GDM1 (cell line): Measurements from ENCODE around the gene ATP6V1F.

ENCODE experiments used
- DNase-seq: peaks from one replicate; lab custom pipeline; 2025; lab: John Stamatoyannopoulos, UW

Gene ATP6V1F

GRCh38 chr7:128848289-128849155 lies 14.1 kb upstream of the ATP6V1F start:
- no peak for DNase-seq

GRCh38 chr7:128849156-128849515 lies 13.5 kb upstream of the ATP6V1F start:
- no peak for DNase-seq

GRCh38 chr7:128849804-128850490 lies 12.7 kb upstream of the ATP6V1F start:
- DNase-seq, result no peak

GRCh38 chr7:128852537-128853254 lies 10.0 kb upstream of the ATP6V1F start:
- no peak for DNase-seq

GRCh38 chr7:128853799-128854198 lies 8.9 kb upstream of the ATP6V1F start:
- DNase-seq, result no peak

- no peak for DNase-seq
Measured at GRCh38 chr7:128854396-128854795, 8.3 kb upstream of the ATP6V1F start.

- DNase-seq, result no peak
Measured at GRCh38 chr7:128855559-128855958, 7.1 kb upstream of the ATP6V1F start.

GRCh38 chr7:128856001-128856718 lies 6.5 kb upstream of the ATP6V1F start:
- no peak for DNase-seq

GRCh38 chr7:128858380-128859231 lies 4.0 kb upstream of the ATP6V1F start:
- no peak for DNase-seq

GRCh38 chr7:128859232-128860157 lies 3.2 kb upstream of the ATP6V1F start:
- no peak for DNase-seq

- DNase-seq, result no peak
Measured at GRCh38 chr7:128860158-128861073, 2.2 kb upstream of the ATP6V1F start.

- DNase-seq, result no peak
Measured at GRCh38 chr7:128861957-128862570, 592 bp upstream of the ATP6V1F start.

- peak; percentile 39 for DNase-seq
Measured at GRCh38 chr7:128863433-128863989, 855 bp downstream of the ATP6V1F start.

- DNase-seq, result no peak
Measured at GRCh38 chr7:128865303-128865702, 2.6 kb downstream of the ATP6V1F start.

- no peak for DNase-seq
Measured at GRCh38 chr7:128865996-128866877, 3.6 kb downstream of the ATP6V1F start.

GRCh38 chr7:128867241-128867640 lies 4.6 kb downstream of the ATP6V1F start:
- DNase-seq, result no peak
